ENCODE results near the gene SLC8B1. TPM values are rescaled to one million over a fixed set of nuclear protein-coding genes. Genes with fewer than 3 reads are reported as not detected.

Gene SLC8B1
- polyA plus RNA-seq, 1 donor (not counting 4 experiments of a cell fraction or from before 2014, with no cell fraction given) = 8.0 TPM

- H3K9ac ChIP-seq (ENCODE audit: control insufficient read depth, extremely low read depth, insufficient read depth, low read length) = no peak overlapping the region
- no peaks in the 10 kb centered on the region for H4K20me1 ChIP-seq (ENCODE audit: control insufficient read depth, extremely low read depth, insufficient read depth, low read length)
- no peaks in the 10 kb centered on the region for H3K9me3 ChIP-seq (ENCODE audit: control insufficient read depth, low read depth, low read length)
- no peaks in the 10 kb centered on the region for H3K4me1 ChIP-seq (ENCODE audit: control insufficient read depth, extremely low read depth, insufficient read depth, low read length)
- DNase-seq (ENCODE audit: low read depth, low spot score) (no peak), FAIRE-seq (no peak)
- H2AFZ ChIP-seq (ENCODE audit: control insufficient read depth, low read length) = no peak overlapping the region
- H3K36me3 ChIP-seq (ENCODE audit: control insufficient read depth in 2 of 2, extremely low read depth in 1 of 2, insufficient read depth in 2 of 2, low read length in 2 of 2) = peaks cover 5 to 16% of the 10 kb centered on the region in 2 experiments
- no peak overlapping the region for H3K4me3 ChIP-seq (ENCODE audit: control insufficient read depth in 2 of 3, extremely low read depth in 1 of 3, insufficient read depth in 2 of 3, low read depth in 1 of 3, low read length in 3 of 3)
- TF ChIP-seq, protein P1, sequence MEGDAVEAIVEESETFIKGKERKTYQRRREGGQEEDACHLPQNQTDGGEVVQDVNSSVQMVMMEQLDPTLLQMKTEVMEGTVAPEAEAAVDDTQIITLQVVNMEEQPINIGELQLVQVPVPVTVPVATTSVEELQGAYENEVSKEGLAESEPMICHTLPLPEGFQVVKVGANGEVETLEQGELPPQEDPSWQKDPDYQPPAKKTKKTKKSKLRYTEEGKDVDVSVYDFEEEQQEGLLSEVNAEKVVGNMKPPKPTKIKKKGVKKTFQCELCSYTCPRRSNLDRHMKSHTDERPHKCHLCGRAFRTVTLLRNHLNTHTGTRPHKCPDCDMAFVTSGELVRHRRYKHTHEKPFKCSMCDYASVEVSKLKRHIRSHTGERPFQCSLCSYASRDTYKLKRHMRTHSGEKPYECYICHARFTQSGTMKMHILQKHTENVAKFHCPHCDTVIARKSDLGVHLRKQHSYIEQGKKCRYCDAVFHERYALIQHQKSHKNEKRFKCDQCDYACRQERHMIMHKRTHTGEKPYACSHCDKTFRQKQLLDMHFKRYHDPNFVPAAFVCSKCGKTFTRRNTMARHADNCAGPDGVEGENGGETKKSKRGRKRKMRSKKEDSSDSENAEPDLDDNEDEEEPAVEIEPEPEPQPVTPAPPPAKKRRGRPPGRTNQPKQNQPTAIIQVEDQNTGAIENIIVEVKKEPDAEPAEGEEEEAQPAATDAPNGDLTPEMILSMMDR (optimal IDR thresholded peaks at IDR 0.05 in 1 of 3, IDR thresholded peaks at IDR 0.05 in 1 of 3, conservative IDR thresholded peaks at IDR 0.05 in 1 of 3; ENCODE audit: extremely low read depth in 1 of 3, insufficient read depth in 2 of 3, low read length in 3 of 3) = no peak
- TF ChIP-seq EZH2 (IDR thresholded peaks at IDR 0.05; ENCODE audit: low read length) = no peak
- dilution Hi-C loops (cut with MboI; ENCODE audit: extremely low pct_ligation_motif_present, low sequenced_read_pairs) = no loop called here
- no peaks in the 10 kb centered on the region for H3K79me2 ChIP-seq (ENCODE audit: control insufficient read depth, insufficient read depth, low read length)
- H3K9me1 ChIP-seq (ENCODE audit: control insufficient read depth, extremely low read depth, insufficient read depth, low read length) = no peaks in the 10 kb centered on the region
- H3K4me2 ChIP-seq (ENCODE audit: control insufficient read depth, extremely low read depth, insufficient read depth, low read depth, low read length) = no peak overlapping the region
- no peak overlapping the region for H3K27ac ChIP-seq (ENCODE audit: control insufficient read depth, insufficient read depth, low read length)
- H3K27me3 ChIP-seq (ENCODE audit: control insufficient read depth, extremely low read depth, insufficient read depth, low read length) = no peaks in the 10 kb centered on the region
Observed at GRCh38 chr12:113292547-113292946, 42.4 kb downstream of the SLC8B1 start.

- no peak overlapping the region for H2AFZ ChIP-seq (ENCODE audit: control insufficient read depth, low read length)
- no peak overlapping the region for H3K4me3 ChIP-seq (ENCODE audit: control insufficient read depth in 2 of 3, extremely low read depth in 1 of 3, insufficient read depth in 2 of 3, low read depth in 1 of 3, low read length in 3 of 3)
- H3K9me1 ChIP-seq (ENCODE audit: control insufficient read depth, extremely low read depth, insufficient read depth, low read length) = no peaks in the 10 kb centered on the region
- H3K4me2 ChIP-seq (ENCODE audit: control insufficient read depth, extremely low read depth, insufficient read depth, low read depth, low read length) = no peak overlapping the region
- H3K4me1 ChIP-seq (ENCODE audit: control insufficient read depth, extremely low read depth, insufficient read depth, low read length) = no peaks in the 10 kb centered on the region
- FAIRE-seq = no peak
- no peak overlapping the region for H3K9ac ChIP-seq (ENCODE audit: control insufficient read depth, extremely low read depth, insufficient read depth, low read length)
- peaks cover 5 to 16% of the 10 kb centered on the region in 2 experiments for H3K36me3 ChIP-seq (ENCODE audit: control insufficient read depth in 2 of 2, extremely low read depth in 1 of 2, insufficient read depth in 2 of 2, low read length in 2 of 2)
- no peaks in the 10 kb centered on the region for H3K9me3 ChIP-seq (ENCODE audit: control insufficient read depth, low read depth, low read length)
- dilution Hi-C loops (cut with MboI; ENCODE audit: extremely low pct_ligation_motif_present, low sequenced_read_pairs) = no loop called here
- TF ChIP-seq, protein P1 (optimal IDR thresholded peaks at IDR 0.05 in 1 of 3, IDR thresholded peaks at IDR 0.05 in 1 of 3, conservative IDR thresholded peaks at IDR 0.05 in 1 of 3; ENCODE audit: extremely low read depth in 1 of 3, insufficient read depth in 2 of 3, low read length in 3 of 3) = no peak
- TF ChIP-seq EZH2 (IDR thresholded peaks at IDR 0.05; ENCODE audit: low read length) = no peak
- H4K20me1 ChIP-seq (ENCODE audit: control insufficient read depth, extremely low read depth, insufficient read depth, low read length) = no peaks in the 10 kb centered on the region
- H3K27ac ChIP-seq (ENCODE audit: control insufficient read depth, insufficient read depth, low read length) = no peak overlapping the region
- DNase-seq (ENCODE audit: low read depth, low spot score) = no peak
- H3K27me3 ChIP-seq (ENCODE audit: control insufficient read depth, extremely low read depth, insufficient read depth, low read length) = no peaks in the 10 kb centered on the region
- no peaks in the 10 kb centered on the region for H3K79me2 ChIP-seq (ENCODE audit: control insufficient read depth, insufficient read depth, low read length)
Observed at GRCh38 chr12:113292091-113292490, 42.8 kb downstream of the SLC8B1 start.

Measured in keratinocyte (primary cell).